AG09319 (cell line): Measurements from ENCODE around the gene LDHB.

Source experiments
- DNase-seq: peaks from one replicate; pipeline ENCODE4 v3.0.0-alpha.2; 2010; ENCODE audit warnings: low read depth; ENCODE audit errors: extremely low read depth
- CTCF ChIP-seq: IDR thresholded peaks from 2 replicates; pipeline ENCODE4 v1.5.1; 2011; ENCODE audit warnings: low read depth, mild to moderate bottlenecking, inconsistent platforms, low read length, moderate library complexity

LDHB gene

GRCh38 chr12:21691515-21691914 is 33.9 kb upstream of the LDHB start:
- no peak for DNase-seq
- no peak for TF ChIP-seq CTCF

DNA sequence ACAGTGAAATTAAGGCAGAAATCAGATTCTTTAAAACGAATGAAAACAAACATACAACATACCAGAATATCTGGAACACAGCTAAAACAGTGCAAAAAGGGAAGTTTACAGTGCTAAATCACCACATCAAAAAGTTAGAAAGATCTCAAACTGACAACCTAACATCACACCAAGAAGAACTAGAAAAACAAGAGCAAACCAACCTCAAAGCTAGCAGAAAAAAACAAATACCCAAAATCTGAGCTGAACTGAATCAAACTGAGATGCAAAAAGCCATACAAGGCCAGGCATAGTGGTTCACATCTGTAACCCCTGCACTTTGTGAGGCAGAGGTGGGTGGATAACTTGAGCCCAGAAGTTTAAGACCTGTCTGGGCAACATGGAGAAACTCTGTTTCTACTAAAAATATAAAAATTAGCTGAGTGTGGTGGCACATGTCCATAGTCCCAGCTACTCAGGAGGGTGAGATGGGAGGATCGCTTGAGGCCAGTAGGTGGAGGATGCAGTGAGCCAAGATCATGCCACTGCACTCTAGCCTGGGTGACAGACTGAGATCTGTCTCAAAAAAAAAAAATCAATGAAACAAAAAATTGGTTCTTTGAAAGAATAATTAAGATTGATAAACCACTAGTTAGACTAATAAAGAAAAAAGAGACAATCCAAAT is 33.2 kb upstream of the LDHB start:
- DNase-seq, result no peak
- no peak for TF ChIP-seq CTCF

DNA sequence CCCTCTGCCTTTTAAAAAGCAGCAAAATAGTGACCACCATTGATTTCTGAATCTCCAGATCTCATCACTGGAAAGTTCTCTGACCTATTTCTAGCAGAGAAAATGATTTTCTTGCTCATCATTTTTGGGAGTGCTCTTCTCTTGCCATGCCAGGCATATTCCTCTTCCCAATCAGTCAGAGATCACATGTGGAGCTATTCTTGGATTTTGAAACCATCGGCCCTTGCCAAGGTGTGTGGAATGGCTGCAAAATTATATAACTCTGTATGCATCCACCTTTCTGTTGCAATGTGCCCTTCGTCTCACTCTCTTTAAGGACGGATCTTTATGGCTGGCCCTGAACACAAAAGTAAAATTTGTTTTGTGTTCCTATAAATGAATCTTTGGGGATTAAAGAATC is 25.5 kb upstream of the LDHB start:
- no peak for DNase-seq
- no peak for TF ChIP-seq CTCF

DNA sequence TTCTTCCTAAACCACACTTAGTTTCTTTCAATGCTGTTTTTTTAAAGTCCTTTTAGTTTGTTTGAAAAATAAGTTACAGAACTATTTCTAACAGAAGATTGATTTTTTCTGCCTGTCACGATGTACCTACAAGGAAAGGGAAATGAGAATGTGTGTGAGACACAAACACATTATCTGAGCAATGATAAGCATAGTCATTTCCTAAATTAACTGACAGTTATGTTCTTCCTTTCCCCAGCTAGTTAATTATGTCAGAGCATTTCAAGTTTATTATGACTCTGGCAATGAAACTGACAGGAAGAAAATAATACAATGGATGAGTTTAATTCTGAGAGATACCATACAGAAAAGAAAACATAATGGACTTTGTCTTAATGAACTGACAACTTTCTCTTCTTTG is 21.3 kb upstream of the LDHB start:
- TF ChIP-seq CTCF, result no peak
- DNase-seq, result no peak

DNA sequence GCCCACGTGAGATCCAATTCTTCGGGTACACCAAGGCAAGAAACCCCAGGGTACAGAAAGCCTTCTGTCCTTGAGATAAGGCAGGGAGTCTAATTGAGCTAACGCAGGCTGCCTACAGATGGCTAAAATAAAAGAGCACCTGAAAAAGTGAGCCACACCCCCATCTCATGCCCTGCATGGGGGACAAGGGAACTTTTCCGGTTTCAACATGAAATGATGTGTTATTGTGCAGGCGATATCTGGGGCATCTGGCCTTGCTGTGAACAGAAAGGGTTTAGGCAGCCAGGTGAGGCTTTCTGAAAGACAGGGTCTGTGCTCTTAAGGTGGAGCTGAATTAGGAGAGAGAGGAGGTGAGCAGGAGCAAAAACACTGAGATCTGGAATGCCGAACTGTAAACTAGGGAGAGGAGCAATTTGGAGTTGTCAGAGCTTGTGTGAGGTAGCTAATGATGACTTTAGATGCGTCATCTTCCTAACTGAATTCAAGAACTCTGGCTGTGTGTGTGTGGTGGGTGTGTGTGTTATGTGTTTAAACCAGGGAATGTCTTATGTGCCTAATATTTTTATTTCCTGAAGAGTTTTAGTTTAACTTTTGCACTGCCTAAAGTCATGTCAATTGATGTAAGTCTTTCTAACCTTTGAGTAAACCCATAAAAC is 20.1 kb upstream of the LDHB start:
- TF ChIP-seq CTCF, result no peak

DNA sequence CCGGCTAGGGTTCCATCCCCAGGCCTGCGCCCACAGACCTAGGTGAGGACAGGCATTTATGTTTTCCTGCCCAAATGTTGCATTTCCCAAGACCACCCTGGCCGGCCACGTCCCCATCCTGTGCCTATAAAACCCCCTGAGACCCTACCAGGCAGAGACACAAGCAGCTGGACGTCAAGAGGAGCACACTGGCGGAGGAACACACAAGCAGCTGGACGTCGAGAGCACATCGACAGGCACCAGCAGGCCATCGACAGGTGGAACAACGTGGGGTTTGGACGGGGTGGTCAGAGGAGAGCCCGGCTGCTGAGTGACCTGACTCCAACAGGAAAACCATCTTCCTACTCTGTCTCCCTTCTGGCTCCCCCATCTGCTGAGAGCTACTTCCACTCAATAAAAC is 19.6 kb upstream of the LDHB start:
- DNase-seq, result no peak
- TF ChIP-seq CTCF, result no peak

More for the DNA sequence above, 20.1 kb upstream of the LDHB start:
- no peak for DNase-seq

GRCh38 chr12:21676776-21677175 is 19.1 kb upstream of the LDHB start:
- DNase-seq, result no peak
- no peak for TF ChIP-seq CTCF
